ENCODE results near the gene PIF1.
A peak's percentile ranks its signal among the peaks of the same experiment; 100 is the strongest.

PIF1 gene

GRCh38 chr15:64809649-64810496 lies 15.6 kb downstream of the PIF1 start:
- H3K27ac ChIP-seq: no peak overlapping the region
- TF ChIP-seq ZFX (IDR thresholded peaks at IDR 0.05; ENCODE audit: borderline replicate concordance): no peak
- TF ChIP-seq, protein P1, sequence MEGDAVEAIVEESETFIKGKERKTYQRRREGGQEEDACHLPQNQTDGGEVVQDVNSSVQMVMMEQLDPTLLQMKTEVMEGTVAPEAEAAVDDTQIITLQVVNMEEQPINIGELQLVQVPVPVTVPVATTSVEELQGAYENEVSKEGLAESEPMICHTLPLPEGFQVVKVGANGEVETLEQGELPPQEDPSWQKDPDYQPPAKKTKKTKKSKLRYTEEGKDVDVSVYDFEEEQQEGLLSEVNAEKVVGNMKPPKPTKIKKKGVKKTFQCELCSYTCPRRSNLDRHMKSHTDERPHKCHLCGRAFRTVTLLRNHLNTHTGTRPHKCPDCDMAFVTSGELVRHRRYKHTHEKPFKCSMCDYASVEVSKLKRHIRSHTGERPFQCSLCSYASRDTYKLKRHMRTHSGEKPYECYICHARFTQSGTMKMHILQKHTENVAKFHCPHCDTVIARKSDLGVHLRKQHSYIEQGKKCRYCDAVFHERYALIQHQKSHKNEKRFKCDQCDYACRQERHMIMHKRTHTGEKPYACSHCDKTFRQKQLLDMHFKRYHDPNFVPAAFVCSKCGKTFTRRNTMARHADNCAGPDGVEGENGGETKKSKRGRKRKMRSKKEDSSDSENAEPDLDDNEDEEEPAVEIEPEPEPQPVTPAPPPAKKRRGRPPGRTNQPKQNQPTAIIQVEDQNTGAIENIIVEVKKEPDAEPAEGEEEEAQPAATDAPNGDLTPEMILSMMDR (IDR thresholded peaks at IDR 0.05): peak; percentile 94

- no peak for TF ChIP-seq ZFX (IDR thresholded peaks at IDR 0.05; ENCODE audit: borderline replicate concordance)
- TF ChIP-seq, protein P1 (IDR thresholded peaks at IDR 0.05): no peak
- no peak overlapping the region for H3K27ac ChIP-seq
Measured at GRCh38 chr15:64808785-64809453, 16.5 kb downstream of the PIF1 start.

- no peak for TF ChIP-seq ZFX (IDR thresholded peaks at IDR 0.05; ENCODE audit: borderline replicate concordance)
- TF ChIP-seq, protein P1 (IDR thresholded peaks at IDR 0.05): no peak
- H3K27ac ChIP-seq: no peak overlapping the region
Measured at GRCh38 chr15:64807751-64808222, 17.7 kb downstream of the PIF1 start.

DNA sequence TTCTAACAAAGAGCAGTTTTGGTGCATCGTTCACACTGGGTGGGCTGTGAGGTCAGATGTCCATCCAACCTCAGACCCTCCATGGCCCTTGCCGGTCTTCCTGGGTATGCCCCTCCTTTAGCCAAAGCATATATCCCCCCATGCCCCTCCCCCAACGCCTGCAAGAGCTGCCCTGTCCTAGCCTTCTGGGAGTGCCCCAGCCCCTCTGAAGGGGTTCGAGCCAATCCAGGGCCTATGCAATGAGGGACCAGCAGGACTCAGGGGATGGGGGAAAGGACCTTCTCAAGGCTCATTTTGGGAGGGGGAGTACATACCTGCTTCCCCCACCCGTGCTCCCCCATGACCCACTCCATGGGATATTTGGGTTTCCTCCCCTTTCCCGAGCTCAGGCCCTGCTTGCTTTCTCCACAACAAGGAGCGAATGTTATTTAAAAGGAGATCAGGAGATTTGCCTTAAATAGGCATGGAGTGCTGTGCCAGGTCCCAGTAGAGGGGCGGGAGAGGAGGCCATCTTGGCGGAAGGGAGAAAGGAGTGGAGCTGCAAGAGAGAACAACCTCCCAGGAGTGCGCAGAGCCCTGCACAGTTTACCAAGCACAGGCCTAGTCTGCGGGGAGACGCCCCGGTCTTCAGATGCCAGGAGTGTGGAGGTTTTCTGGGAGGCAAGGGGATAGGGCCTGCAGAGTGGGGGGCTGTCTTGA lies 18.2 kb downstream of the PIF1 start:
- no peak overlapping the region for H3K27ac ChIP-seq
- TF ChIP-seq, protein P1 (IDR thresholded peaks at IDR 0.05): no peak
- no peak for TF ChIP-seq ZFX (IDR thresholded peaks at IDR 0.05; ENCODE audit: borderline replicate concordance)

DNA sequence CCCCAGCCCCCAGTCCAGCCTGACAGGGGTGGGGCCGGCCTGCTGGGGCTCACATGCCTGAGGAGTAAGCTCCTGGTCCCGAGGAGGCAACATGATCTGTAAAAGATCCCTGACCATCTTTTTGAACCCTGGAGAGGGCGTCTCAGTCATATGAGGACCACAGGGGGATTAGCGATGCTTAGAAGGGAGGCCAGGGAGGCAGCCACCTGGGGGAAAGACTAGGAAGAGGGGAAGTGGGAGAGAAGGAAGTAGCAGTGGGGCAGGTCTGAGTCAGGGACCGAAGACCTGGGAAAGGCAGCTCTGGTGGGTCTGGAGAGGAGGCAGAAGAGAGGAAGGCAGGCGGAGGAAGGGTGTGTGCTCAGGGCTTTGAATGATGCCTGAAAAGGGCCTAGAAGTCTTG lies 18.9 kb downstream of the PIF1 start:
- TF ChIP-seq, protein P1 (IDR thresholded peaks at IDR 0.05): no peak
- no peak for TF ChIP-seq ZFX (IDR thresholded peaks at IDR 0.05; ENCODE audit: borderline replicate concordance)
- H3K27ac ChIP-seq: no peak overlapping the region

GRCh38 chr15:64804619-64805018 lies 20.8 kb downstream of the PIF1 start:
- TF ChIP-seq ZFX (IDR thresholded peaks at IDR 0.05; ENCODE audit: borderline replicate concordance): no peak
- TF ChIP-seq, protein P1 (IDR thresholded peaks at IDR 0.05): no peak
- H3K27ac ChIP-seq: no peak overlapping the region

All from 22Rv1 (cell line).